Right kidney (tissue), 9 donors: Measurements from ENCODE around the gene ARL4C.

ENCODE experiments used
- DNase-seq: peaks from one replicate; pipeline ENCODE4 v3.0.0-alpha.2; 2016
- long read RNA-seq, 8 donors: transcript quantifications; one replicate each; lab custom pipeline, GENCODE V29; 2026

Gene ARL4C
- long read RNA-seq, donor 1, full-length matches to known transcripts: 127 of 127 reads
- long read RNA-seq, donor 1, partial matches to known transcripts: 0 of 127 reads
- long read RNA-seq, donor 1, other reads (novel, unspliced or antisense): 0 of 127 reads
- long read RNA-seq, donor 2, full-length matches to known transcripts: 75 of 75 reads
- long read RNA-seq, donor 2, partial matches to known transcripts: 0 of 75 reads
- long read RNA-seq, donor 2, other reads (novel, unspliced or antisense): 0 of 75 reads
- long read RNA-seq, donor 3, full-length matches to known transcripts: 48 of 48 reads
- long read RNA-seq, donor 3, partial matches to known transcripts: 0 of 48 reads
- long read RNA-seq, donor 3, other reads (novel, unspliced or antisense): 0 of 48 reads
- long read RNA-seq, donor 4, full-length matches to known transcripts: 118 of 118 reads
- long read RNA-seq, donor 4, partial matches to known transcripts: 0 of 118 reads
- long read RNA-seq, donor 4, other reads (novel, unspliced or antisense): 0 of 118 reads
- long read RNA-seq, donor 5, full-length matches to known transcripts: 133 of 133 reads
- long read RNA-seq, donor 5, partial matches to known transcripts: 0 of 133 reads
- long read RNA-seq, donor 5, other reads (novel, unspliced or antisense): 0 of 133 reads
- long read RNA-seq, donor 6, full-length matches to known transcripts: 134 of 134 reads
- long read RNA-seq, donor 6, partial matches to known transcripts: 0 of 134 reads
- long read RNA-seq, donor 6, other reads (novel, unspliced or antisense): 0 of 134 reads
- long read RNA-seq, donor 7, full-length matches to known transcripts: 181 of 181 reads
- long read RNA-seq, donor 7, partial matches to known transcripts: 0 of 181 reads
- long read RNA-seq, donor 7, other reads (novel, unspliced or antisense): 0 of 181 reads
- long read RNA-seq, donor 8, full-length matches to known transcripts: 97 of 97 reads
- long read RNA-seq, donor 8, partial matches to known transcripts: 0 of 97 reads
- long read RNA-seq, donor 8, other reads (novel, unspliced or antisense): 0 of 97 reads

GRCh38 chr2:234496835-234497593 lies at the start of gene ARL4C:
ARL4C (minus strand) TSS chr2:234497081; CDS start chr2:234496586, 495 bp downstream.
- peak; percentile 90 for DNase-seq

- DNase-seq: peak; percentile 54
These were observed 48.1 kb upstream of the ARL4C start for GRCh38 chr2:234544659-234545611.

GRCh38 chr2:234542742-234543141 lies 45.9 kb upstream of the ARL4C start:
- DNase-seq: no peak

- DNase-seq: no peak
These were observed 41.0 kb upstream of the ARL4C start for GRCh38 chr2:234537929-234538328.

GRCh38 chr2:234536178-234536965 lies 39.5 kb upstream of the ARL4C start:
- no peak for DNase-seq

GRCh38 chr2:234535464-234535863 lies 38.6 kb upstream of the ARL4C start:
- DNase-seq: no peak

GRCh38 chr2:234534515-234534914 lies 37.6 kb upstream of the ARL4C start:
- DNase-seq: no peak

- DNase-seq: no peak
These were observed 36.7 kb upstream of the ARL4C start for GRCh38 chr2:234533626-234534025.

GRCh38 chr2:234528410-234529148 lies 31.7 kb upstream of the ARL4C start:
- DNase-seq: no peak

- no peak for DNase-seq
These were observed 29.8 kb upstream of the ARL4C start for GRCh38 chr2:234526711-234527110.

GRCh38 chr2:234521536-234521935 lies 24.7 kb upstream of the ARL4C start:
- no peak for DNase-seq

- no peak for DNase-seq
These were observed 22.2 kb upstream of the ARL4C start for GRCh38 chr2:234518986-234519642.

GRCh38 chr2:234517971-234518370 lies 21.1 kb upstream of the ARL4C start:
- no peak for DNase-seq

- no peak for DNase-seq
These were observed 18.2 kb upstream of the ARL4C start for GRCh38 chr2:234514873-234515638.

- no peak for DNase-seq
These were observed 17.2 kb upstream of the ARL4C start for GRCh38 chr2:234514099-234514498.

GRCh38 chr2:234512884-234513669 lies 16.2 kb upstream of the ARL4C start:
- DNase-seq: no peak

GRCh38 chr2:234502919-234503285 lies 6.0 kb upstream of the ARL4C start:
- DNase-seq: no peak
